ENCODE data around the gene EPB41.
"Not testable (repeated sequence)": the region's sequence is repeated elsewhere in the genome, so short reads cannot be mapped to it uniquely, and the experiment has no call there.

Gene EPB41

DNA sequence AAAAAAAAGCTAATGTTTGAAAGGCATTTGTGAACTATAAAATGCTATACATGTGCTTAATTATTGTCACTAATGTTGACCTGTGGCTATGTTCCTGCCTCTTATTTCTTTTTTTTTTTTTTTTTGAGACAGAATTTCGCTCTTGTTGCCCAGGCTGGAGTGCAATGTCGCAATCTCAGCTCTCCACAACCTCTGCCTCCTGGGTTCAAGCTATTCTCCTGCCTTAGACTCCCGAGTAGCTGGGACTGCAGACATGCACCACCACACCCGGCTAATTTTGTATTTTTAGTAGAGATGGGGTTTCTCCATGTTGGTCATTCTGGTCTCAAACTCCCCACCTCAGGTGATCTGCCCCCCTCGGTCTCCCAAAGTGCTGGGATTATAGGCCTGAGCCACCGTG lies 193.7 kb downstream of the EPB41 start:
- not testable (repeated sequence) for DNase-seq (ENCODE audit: low read depth in 2 of 2)

DNA sequence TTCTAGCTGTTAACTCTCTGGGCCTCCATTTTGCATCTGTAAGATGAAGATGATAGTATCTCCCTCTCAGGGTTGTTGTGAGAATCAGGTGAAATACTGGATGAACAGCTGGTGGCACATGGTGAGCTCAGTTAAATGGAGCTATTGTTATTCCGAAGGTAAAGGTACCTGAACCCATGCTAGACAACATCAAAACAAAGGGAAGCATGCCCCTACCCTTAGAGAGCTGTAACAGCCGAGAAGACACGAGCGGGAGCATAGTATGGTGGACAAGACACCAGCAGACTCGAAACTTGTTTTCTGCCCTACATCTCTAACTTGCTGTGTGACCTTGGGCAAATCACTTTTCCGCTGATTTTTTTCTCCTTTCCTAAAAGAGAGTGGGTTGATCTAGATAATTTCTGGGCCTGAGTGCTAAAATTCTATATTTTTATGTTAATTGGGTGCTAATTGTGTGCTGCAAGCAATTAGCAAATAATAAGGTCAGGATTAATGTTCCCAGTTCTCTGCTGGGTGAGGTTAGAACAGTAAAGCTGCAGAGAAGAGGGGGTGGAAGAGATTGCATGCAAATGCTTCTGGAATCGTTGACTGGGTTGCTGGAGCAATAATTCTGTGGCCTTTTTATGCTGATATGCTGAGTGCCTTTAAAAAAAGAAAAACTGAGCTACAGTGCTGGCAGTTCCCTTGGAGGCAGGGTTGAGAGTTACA lies 198.5 kb downstream of the EPB41 start:
- DNase-seq (ENCODE audit: low read depth in 2 of 2), result no peak

DNA sequence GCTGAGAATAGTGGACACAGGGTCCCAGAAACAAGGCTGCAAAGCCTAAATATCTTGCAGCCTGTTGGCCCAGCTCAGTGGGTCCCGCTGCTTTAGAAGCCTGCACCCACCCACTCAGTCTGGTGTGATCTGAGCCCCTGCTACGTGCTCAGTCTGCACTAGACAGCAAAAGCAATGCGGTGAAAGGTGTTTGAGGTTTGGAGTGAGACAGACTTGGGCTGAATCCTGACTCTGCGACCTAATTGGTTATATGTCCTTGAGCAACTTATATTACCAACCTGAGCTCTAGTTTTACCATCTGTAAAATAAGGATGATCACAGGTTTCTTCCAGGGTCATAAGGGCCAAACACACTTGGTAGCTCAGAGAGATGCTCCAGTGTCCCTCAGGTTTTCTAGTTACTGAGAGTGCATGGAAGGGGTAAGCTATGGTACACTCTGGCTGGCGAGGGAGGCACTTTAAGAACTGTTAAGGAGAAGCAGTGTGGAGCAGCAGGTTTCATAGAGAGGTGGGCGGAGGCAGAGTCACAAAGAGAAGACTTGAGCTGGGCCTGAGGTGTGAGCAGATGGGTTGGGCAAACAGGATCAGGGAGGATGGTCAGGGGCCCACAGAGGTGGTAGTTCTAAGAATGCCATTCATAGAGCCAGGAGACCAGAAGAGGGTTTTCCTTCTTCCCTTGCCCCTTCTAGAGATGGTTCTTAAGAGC lies 199.2 kb downstream of the EPB41 start:
- DNase-seq (ENCODE audit: low read depth in 2 of 2), result no peak

DNA sequence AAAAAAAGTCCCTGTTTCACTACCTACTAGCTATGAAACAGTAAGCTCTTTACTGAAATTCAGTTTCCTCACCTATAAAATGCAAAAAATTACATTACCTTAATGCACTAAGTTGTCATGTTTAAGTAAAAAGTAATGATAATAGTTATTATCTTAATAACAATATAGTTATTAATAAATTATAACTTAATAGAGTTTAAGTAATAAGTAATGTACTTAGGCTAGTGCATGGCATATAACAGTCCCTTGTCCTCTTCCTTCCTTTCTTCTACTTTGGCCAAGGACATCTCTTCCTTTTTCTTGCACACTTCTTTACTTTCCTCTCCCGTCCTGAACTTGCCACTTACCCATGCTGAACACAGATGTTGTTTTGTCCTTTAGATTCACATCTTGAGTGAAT lies 200.3 kb downstream of the EPB41 start:
- DNase-seq (ENCODE audit: low read depth in 2 of 2), result no peak

DNA sequence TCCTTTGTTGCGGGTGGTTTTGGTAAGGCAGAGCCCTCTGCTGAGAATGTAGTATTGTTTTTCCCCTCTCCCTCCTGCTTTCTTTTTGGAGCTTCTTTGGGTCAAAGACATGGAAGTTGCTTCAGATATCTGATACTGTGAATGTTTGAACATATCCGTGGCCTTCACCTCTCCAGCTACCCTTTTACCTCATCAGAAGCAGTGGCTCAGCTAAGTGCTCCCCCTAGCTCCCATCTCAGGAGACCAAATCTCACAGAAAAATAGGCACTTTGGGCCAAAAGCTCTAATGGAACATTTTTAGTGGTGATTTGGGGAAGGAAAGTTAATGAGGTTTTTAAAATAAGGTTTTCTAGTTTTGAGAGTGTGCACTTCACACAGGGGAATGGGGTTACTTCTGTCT lies 203.0 kb downstream of the EPB41 start:
- no peak for DNase-seq (ENCODE audit: low read depth in 2 of 2)

DNA sequence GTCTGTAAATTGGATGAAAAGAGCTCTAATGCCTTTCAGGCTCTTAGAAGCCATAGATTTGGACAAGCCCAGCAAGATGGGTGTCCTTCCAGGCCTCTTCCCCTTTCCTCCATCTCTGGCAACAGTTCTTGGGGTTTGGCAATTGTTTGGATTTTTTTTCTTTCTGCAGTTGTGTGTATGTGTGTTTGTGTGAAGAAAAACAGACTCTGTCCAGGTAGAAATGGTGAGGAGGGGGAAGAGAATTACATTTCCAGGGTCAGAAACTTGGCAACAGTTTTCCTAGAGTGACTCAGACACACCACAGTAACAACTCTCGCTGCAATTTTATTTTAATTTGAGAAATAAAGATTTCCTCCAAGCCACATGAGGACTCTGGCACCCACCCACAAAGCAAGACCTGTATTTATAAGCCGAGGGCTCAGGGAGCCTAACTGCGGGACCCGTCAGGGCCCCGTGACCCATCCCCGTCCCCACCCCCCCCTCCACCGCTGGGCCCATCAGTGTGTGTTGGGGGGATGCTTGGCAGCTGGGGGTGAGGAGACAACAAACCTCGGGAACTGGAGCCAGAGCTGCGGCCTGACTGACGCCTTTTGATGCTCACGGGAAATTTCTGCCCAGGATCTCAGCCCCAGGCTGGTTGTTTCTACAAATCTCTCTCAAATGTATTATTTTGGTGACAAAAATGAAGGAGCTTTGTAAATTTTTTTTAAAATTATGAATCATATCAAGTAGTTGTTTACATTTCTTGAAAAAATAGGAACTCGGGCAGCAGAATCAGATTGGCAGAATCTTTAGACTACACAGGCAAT lies 205.0 kb downstream of the EPB41 start:
- DNase-seq (ENCODE audit: low read depth in 2 of 2), result no peak

DNA sequence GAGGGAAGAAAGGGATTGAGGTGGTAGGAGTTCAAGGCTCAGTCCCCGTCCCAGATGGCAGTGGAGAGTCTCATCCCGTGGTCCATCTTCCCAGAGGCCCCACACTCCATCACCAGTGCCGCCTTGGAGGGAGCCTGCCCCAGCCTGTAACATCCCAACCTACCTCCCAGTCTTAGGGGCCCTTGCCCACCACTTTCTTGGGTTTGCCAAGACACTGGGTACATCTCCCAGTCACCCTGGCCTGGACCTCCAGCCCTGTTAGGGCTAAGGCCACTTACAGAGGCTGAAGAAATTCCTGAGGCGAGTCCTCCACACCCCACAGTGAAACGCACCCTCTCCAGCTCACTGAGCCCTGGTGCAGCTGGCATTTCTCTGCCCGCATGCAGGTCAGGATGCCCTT lies 206.0 kb downstream of the EPB41 start:
- DNase-seq (ENCODE audit: low read depth in 2 of 2), result no peak

DNA sequence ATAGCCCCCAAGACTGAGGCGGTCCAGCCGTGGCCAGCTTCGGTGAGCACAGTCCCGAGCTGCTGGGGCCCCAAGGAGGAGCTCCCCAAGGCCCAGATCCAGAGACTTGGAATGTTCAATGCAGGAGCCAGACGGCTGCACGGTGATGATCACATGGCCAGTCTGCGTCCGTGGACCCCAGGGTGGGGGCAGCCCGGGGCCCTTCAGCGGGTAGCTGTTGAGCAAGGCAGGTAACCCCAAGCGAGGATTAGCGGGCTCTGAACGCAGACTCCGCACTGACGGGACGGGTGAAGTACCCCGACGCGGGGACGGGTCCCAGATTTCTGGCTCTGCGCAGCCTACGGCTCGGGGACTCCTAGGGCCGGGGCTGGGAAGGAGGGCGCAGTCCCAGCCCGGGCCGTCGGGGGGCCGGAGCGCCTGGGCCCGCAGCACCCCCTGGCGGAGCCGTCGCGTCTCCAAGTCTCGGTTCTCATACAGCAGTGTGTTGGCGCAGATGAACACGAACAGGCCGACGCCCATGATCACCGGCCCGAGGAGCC lies 206.6 kb downstream of the EPB41 start:
- no peak for DNase-seq (ENCODE audit: low read depth in 2 of 2)

DNA sequence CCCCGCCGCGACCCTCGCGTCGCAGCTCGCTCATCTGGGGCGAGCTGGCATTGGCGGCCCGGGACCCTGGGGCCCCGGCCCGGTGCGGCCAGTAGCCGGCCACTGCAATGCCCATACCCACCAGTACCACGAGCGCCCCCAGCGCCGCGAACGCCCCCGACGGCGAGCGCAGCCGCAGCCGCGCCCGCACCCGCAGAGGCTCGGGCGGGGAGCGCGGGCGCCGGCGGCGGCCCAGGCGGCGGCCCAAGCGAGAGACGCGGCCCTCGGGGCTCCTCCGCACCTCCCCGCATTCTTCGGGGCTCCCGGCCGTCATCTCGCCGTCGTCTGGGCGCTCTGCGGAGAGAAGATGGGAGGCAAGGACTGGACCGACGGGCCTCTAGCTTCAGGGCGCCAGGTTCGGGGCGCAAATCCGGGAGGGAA lies 207.2 kb downstream of the EPB41 start:
- no peak for DNase-seq (ENCODE audit: low read depth in 2 of 2)

DNA sequence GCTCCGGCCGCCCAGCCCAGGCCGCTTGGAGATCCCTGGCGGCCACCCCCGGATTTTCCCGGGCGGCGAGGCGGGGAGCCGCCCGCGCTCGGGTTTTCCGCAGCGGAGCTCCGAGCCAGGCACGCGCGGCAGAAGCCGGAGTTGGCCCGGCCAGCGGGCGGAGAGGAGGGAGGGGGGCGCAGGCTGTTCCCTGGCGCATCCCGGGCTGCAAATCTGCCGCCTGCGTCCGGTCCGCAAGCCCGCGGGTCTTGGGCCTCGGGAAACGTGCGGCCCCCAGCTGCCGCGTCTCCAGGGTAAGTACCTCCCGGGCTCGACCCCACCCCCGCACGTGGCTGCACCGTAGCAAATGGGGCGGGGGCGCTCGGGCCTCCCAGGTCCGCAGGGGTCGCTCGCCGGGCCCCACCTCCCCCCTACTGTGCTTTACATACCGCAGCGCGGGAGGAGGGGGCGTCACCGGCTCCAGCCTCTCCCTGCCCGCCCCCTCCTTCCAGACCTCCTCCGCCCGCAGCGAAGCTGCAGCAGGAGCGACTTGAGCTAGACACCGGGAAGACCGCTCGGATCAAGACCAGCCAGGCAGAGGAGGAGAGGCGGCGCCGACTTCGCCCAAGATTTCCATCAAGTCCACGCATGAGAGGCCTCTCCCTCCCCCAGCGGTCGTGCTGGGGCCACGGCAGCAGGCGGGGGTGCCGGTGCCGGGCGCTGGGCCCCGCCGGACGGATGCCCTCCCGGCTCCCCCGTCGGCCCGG lies 207.7 kb downstream of the EPB41 start:
- DNase-seq (ENCODE audit: low read depth in 2 of 2), result no peak

DNA sequence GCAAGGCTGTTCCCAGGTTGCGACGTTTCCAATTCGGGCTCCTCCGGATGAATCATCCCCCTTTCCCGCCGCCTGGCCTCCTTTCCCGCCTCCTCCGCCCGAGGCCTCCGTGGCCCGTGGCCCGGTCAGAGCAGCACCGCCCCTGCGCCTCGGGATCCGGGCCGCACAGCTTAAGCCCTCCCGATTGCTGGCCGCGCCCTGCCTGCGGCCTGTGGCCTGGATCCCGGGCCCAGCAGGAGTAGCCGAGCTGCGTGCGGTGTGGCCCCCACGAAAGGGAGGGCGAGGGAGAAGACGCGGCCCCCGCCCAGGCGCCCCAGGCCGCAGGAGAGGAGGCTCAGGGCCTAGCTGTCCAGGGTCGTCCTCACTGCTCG lies 208.3 kb downstream of the EPB41 start:
- peak in 1 of 2 experiments; percentile 31 for DNase-seq (ENCODE audit: low read depth in 2 of 2)

DNA sequence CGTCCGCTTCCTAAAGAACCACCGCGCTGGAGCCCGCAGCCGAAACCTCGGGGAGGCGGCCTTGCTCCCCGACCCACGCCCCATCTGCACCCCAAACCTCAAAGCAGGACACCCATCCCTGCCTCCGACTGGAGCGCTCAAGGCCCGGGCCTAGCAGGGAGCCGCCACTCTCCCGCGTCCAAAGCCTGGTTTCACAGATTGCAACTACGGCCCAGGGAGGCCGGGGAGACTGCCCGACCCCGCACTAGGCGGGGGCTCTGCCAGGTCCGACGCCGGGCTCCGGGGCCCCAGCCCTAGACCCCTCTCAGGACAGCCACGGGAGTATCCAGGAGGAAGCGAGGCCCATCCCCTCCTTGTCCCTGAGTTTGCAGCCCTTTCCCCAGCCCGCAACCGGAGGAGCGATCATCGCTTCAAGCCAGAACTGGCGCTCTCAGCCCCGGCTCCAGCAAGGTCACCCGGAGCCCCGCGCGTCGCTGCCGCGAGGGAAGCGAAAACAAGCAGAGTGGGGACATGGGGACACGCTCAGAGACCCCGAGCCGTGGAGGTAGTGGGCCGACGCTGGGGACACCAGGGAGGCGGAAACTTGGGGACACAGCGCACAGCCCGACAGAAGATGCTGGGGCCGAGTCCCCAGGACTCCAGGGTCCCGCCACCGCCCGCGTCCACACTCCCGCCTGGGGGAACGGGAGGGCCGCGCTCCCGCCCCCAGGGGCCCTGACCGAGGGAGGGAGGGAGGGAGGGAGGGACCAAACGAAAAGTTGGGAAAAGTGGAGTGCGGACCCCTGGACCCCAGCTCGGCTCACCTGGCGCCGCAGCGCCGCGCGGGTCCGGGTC lies 208.9 kb downstream of the EPB41 start:
- no peak for DNase-seq (ENCODE audit: low read depth in 2 of 2)

DNA sequence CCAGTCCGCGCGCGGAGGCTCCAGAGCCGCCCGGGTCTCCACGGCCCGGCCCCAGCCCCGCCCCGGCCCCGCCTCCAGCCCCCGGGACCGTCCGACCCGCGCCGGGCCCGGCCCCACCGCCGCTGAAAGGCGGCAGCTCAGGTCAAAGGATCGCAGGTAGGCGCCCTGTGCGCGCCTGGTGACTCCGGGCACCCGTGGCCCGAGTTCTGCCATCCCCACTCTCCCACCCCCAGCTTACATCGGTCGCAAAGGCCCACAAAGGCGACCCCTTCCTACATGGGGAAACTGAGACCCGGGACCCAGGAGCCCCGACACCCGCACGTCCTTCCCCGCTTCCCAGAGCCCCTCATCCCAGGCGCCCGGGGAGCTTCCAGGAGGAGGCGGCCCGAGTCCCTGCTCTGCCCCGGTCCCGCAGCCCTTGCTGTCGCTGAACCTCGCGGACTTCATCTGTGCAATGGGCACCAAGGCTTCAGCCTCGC lies 209.6 kb downstream of the EPB41 start, which contains the start of gene TMEM200B:
Gene TMEM200B (minus strand): TSS at position 17 of the 479 bp plus-strand sequence. CDS start 2,075 bp downstream, outside the sequence.
- DNase-seq (ENCODE audit: low read depth in 2 of 2), result no peak

DNA sequence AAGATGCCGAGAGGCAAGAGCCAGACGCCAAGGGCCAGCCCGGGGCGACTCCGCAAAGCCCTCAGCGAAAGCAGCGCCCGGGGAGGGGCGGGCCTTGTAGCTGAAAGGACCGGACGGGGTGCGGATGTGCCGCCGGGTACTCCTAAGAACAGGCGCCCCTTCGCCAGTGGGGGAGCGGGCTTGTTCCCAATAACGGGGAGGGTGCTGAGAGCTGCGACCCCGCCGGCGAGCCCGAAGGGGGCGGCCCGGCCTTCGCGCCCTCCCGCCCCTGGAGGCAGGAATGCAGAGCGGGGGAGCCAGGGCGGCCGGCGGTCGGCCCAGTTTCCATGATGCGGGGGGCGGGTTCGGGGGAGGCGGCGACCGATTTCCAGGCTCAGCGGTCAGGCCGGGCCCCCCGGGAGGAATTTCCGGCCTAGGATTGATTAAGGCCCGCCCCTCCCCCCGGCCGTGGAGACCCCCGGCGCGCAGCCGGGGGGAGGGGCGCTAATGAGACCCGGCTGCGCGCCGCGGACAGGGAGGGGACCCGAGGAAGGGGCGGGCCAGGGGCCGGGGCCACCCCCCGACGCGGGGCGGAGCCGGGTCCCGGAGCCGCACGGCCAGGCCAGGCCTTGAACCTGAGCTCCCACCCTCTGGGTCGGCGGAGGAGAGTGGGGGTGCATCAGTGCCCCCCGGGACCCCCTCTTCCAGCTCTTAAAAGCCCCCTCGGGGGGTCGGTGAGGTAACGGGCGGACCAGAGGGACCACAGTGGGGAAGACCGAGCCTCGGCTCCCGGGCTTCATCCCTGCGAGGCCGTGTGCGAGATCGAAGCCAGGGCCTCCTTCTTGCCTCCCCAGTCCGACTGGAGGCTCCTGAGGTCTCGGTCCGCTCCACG lies 210.2 kb downstream of the EPB41 start:
- peak; percentile 72 to 77 for DNase-seq (ENCODE audit: low read depth in 2 of 2)

DNA sequence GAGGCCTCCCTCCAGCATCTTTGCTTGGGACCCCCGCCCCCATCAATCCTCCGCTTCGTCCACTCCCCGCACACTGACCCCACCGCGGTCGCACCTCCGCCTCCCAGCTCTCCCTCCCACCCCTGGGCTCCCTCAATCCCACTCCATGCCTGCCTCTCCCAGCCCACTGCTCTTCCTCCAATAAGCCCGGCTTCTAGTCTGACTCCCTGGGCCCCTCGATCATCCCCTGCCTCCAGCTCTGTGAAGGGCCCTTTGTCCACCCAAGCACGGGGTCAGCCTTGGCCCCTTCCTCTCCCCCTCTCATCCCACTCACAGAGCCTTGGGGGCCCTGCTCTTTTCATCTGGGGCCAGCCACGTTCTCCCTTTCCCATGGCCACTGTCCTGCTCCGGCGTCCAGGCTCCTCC lies 210.9 kb downstream of the EPB41 start:
- no peak for DNase-seq (ENCODE audit: low read depth in 2 of 2)

DNA sequence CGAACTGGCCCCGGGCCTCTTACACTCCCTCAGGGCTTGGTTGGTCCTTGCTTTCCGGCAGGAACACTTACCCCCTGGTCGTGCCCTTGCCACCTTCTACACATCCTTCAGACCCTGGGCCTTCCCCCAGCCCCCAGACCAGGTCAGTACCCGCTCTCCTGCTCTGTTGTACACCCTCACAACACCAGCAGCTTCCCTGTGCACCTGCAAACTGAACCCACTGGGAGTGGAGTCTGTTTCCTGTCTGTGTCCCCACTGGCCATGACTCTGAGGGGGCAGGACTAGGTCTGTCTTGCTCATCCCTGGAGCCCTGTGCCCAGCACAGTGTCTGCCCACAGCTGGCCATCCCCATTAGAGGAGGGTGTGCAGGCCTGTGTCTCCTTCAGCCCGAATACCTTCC lies 211.4 kb downstream of the EPB41 start:
- DNase-seq (ENCODE audit: low read depth in 2 of 2), result no peak

DNA sequence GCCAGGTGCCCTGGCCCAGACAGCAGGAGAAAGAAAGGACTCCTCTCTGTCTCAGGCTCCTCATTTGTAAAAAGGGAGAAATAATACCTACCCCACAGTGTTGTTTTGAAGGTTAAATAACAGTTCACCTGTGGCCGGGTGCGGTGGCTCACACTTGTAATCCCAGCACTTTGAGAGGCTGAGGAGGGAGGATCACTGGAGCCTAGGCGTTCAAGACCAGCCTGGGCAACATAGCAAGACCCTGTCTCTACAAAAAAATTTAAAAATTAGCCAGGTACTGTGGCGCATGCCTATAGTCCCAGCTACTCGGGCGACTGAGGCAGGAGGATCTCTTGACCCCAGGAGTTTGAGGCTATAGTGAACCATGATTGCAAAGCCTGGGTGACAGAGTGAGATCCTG lies 211.8 kb downstream of the EPB41 start:
- DNase-seq (ENCODE audit: low read depth in 2 of 2), result no peak

DNA sequence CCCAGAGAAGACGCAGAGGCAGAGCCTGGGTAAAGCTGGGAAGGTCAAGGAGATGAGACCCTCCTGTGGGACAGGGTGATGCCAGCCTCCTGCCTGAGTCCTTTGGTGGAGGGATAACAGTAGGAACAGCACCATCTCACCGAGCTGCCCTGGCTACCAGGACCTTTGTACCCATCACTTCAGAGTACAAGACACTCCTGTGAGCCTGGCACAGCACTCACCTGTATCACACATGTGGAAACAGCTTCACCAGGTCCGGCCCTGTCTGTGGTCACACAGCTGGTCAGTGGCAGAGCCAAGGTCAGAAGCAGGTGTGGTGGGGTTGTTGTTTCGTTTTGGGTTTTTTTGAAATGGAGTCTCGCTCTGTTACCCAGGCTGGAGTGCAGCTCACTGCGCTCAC lies 214.4 kb downstream of the EPB41 start:
- no peak for DNase-seq (ENCODE audit: low read depth in 2 of 2)

DNA sequence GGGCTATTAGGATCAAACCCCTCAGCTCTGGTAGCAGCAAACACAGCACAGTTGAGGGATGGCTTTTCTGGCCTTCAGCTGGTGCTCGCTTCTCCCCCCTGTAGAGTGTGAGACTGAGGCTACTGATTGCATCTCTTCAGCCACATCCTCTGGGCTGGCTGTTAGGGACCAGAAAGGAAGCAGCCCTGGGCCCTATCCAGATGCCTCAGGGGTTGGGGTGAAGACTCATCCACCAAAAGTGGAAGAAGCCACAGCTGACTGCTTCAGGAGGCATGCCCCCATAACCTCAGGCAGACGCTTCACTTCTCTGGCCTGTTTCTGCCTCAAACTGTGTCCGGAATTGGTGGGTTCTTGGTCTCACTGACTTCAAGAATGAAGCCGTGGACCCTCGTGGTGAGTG lies 215.5 kb downstream of the EPB41 start:
- DNase-seq (ENCODE audit: low read depth in 2 of 2), result no peak

DNA sequence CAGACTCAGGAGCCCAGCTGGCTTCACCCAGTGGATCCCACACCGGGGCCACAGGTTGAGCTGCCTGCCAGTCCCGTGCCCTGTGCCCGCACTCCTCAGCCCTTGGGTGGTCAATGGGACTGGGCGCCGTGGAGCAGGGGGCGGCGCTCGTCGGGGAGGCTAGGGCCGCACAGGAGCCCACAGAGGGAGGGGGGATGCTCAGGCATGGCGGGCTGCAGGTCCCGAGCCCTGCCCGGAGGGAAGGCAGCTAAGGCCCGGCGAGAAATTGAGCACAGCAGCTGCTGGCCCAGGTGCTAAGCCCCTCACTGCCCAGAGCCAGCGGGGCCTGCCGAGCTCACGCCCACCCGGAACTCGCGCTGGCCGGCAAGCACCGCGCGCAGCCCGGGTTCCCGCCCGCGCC lies 216.7 kb downstream of the EPB41 start:
- DNase-seq (ENCODE audit: low read depth in 2 of 2), result not testable (repeated sequence)
